Osteocyte (in vitro differentiated cells): Measurements from ENCODE around the gene ZNF750. TPM values are rescaled to one million over a fixed set of nuclear protein-coding genes. Genes with fewer than 3 reads are reported as not detected.

Source experiments
- DNase-seq: peaks from one replicate; pipeline ENCODE4 v3.0.0; 2021; ENCODE audit warnings: mixed read lengths; ENCODE audit not compliant: unreplicated experiment; ENCODE audit errors: extremely low spot score
- H3K27ac Mint-ChIP-seq: one replicate; pipeline ENCODE4 v1.8.0; 2021; ENCODE audit warnings: mild to moderate bottlenecking, mixed read lengths; ENCODE audit not compliant: unreplicated experiment
- H3K27me3 Mint-ChIP-seq: one replicate; pipeline ENCODE4 v1.8.0; 2021; ENCODE audit warnings: mixed read lengths; ENCODE audit not compliant: unreplicated experiment
- H3K36me3 Mint-ChIP-seq: one replicate; pipeline ENCODE4 v1.8.0; 2021; ENCODE audit warnings: mixed read lengths; ENCODE audit not compliant: unreplicated experiment
- H3K4me1 Mint-ChIP-seq: one replicate; pipeline ENCODE4 v1.8.0; 2021; ENCODE audit warnings: mixed read lengths; ENCODE audit not compliant: unreplicated experiment
- H3K4me3 Mint-ChIP-seq: one replicate; pipeline ENCODE4 v1.8.0; 2021; ENCODE audit warnings: mild to moderate bottlenecking, moderate library complexity, mixed read lengths; ENCODE audit not compliant: unreplicated experiment
- H3K9me3 Mint-ChIP-seq: one replicate; pipeline ENCODE4 v1.8.0; 2021; ENCODE audit warnings: mixed read lengths; ENCODE audit not compliant: unreplicated experiment
- total RNA-seq: library from RNA; stranded (reverse); gene quantifications from 2 replicates; pipeline ENCODE4 v1.2.1, GENCODE V29; 2021
- TF ChIP-seq, protein P1 (sequence below): fragments of 200-600 bp; sonication (generic); IDR thresholded peaks from 2 replicates; pipeline ENCODE4 v1.5.0; 2021; ENCODE audit warnings: antibody characterized with exemption, mild to moderate bottlenecking, moderate library complexity

Gene ZNF750
- total RNA-seq, 1 donor from 2014 or later = not detected

- DNase-seq = no peak
- no peaks in the 10 kb centered on the region for H3K9me3 Mint-ChIP-seq
- TF ChIP-seq, protein P1, sequence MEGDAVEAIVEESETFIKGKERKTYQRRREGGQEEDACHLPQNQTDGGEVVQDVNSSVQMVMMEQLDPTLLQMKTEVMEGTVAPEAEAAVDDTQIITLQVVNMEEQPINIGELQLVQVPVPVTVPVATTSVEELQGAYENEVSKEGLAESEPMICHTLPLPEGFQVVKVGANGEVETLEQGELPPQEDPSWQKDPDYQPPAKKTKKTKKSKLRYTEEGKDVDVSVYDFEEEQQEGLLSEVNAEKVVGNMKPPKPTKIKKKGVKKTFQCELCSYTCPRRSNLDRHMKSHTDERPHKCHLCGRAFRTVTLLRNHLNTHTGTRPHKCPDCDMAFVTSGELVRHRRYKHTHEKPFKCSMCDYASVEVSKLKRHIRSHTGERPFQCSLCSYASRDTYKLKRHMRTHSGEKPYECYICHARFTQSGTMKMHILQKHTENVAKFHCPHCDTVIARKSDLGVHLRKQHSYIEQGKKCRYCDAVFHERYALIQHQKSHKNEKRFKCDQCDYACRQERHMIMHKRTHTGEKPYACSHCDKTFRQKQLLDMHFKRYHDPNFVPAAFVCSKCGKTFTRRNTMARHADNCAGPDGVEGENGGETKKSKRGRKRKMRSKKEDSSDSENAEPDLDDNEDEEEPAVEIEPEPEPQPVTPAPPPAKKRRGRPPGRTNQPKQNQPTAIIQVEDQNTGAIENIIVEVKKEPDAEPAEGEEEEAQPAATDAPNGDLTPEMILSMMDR = no peak
- H3K27ac Mint-ChIP-seq = no peak overlapping the region
- H3K36me3 Mint-ChIP-seq = peaks cover 4% of the 10 kb centered on the region
- no peaks in the 10 kb centered on the region for H3K27me3 Mint-ChIP-seq
- H3K4me1 Mint-ChIP-seq = peaks cover 20% of the 10 kb centered on the region
- H3K4me3 Mint-ChIP-seq = no peak overlapping the region
Observed at GRCh38 chr17:82791532-82791931, 48.3 kb downstream of the ZNF750 start.

- H3K4me3 Mint-ChIP-seq = no peak overlapping the region
- peaks cover 7% of the 10 kb centered on the region for H3K36me3 Mint-ChIP-seq
- no peak overlapping the region for H3K27ac Mint-ChIP-seq
- H3K27me3 Mint-ChIP-seq = no peaks in the 10 kb centered on the region
- no peaks in the 10 kb centered on the region for H3K9me3 Mint-ChIP-seq
- TF ChIP-seq, protein P1 = no peak
- H3K4me1 Mint-ChIP-seq = peaks cover 20% of the 10 kb centered on the region
- DNase-seq = no peak
Observed at GRCh38 chr17:82790391-82790790, 49.4 kb downstream of the ZNF750 start.

- Mint-ChIP-seq H3K36me3 (peaks cover 7% of the 10 kb centered on the region), H3K27ac (no peak overlapping the region), H3K9me3 (no peaks in the 10 kb centered on the region), H3K4me3 (no peak overlapping the region), H3K27me3 (no peaks in the 10 kb centered on the region), H3K4me1 (peaks cover 20% of the 10 kb centered on the region)
- TF ChIP-seq, protein P1 = no peak
- DNase-seq = no peak
Observed at GRCh38 chr17:82789806-82790205, 50.0 kb downstream of the ZNF750 start.

- H3K36me3 Mint-ChIP-seq = peaks cover 7% of the 10 kb centered on the region
- TF ChIP-seq, protein P1 = no peak
- no peaks in the 10 kb centered on the region for H3K9me3 Mint-ChIP-seq
- no peak for DNase-seq
- H3K27ac Mint-ChIP-seq = no peak overlapping the region
- no peak overlapping the region for H3K4me3 Mint-ChIP-seq
- H3K27me3 Mint-ChIP-seq = no peaks in the 10 kb centered on the region
- peaks cover 16% of the 10 kb centered on the region for H3K4me1 Mint-ChIP-seq
Observed at GRCh38 chr17:82789051-82789592, 50.7 kb downstream of the ZNF750 start.

- no peak overlapping the region for H3K27ac Mint-ChIP-seq
- TF ChIP-seq, protein P1 = no peak
- no peaks in the 10 kb centered on the region for H3K27me3 Mint-ChIP-seq
- DNase-seq = no peak
- H3K4me3 Mint-ChIP-seq = no peak overlapping the region
- peaks cover 7% of the 10 kb centered on the region for H3K36me3 Mint-ChIP-seq
- peaks cover 10% of the 10 kb centered on the region for H3K4me1 Mint-ChIP-seq
- H3K9me3 Mint-ChIP-seq = no peaks in the 10 kb centered on the region
Observed at GRCh38 chr17:82788206-82789001, 51.4 kb downstream of the ZNF750 start.
